Aorta (tissue), 5 donors: ENCODE data around the gene ACP7. TPM values are rescaled to one million over a fixed set of nuclear protein-coding genes. Genes with fewer than 3 reads are reported as not detected.
"Not testable (repeated sequence)": the region's sequence is repeated elsewhere in the genome, so short reads cannot be mapped to it uniquely, and the experiment has no call there.

Source experiments
- ATAC-seq: fragments of 200-7000 bp; cut with Tn5 transposase; one replicate; pipeline ENCODE4 v1.9.1; 2022; ENCODE audit warnings: moderate library complexity; ENCODE audit not compliant: low FRiP score
- DNase-seq, 2 donors: peaks; one replicate each; pipeline ENCODE4 v3.0.0-alpha.2; 2020
- H3K27ac ChIP-seq, 2 donors: one replicate each; pipeline ENCODE4 v1.5.1; 2013; ENCODE audit warnings: low read length in 2 of 2, mild to moderate bottlenecking in 2 of 2, moderate library complexity in 2 of 2, control low read depth in 1 of 2, inconsistent platforms in 1 of 2, low read depth in 1 of 2
- H3K27me3 ChIP-seq, 2 donors: one replicate each; pipeline ENCODE4 v1.6.1; 2013; ENCODE audit warnings: control low read depth in 1 of 2, low read length in 1 of 2, mild to moderate bottlenecking in 1 of 2, moderate library complexity in 1 of 2; ENCODE audit not compliant: insufficient read depth in 2 of 2, control insufficient read depth in 1 of 2
- H3K36me3 ChIP-seq, 2 donors: one replicate each; pipeline ENCODE4 v1.6.1; 2013; ENCODE audit warnings: control low read depth in 1 of 2, low read length in 1 of 2, mild to moderate bottlenecking in 1 of 2; ENCODE audit not compliant: insufficient read depth in 2 of 2, control insufficient read depth in 1 of 2
- H3K4me1 ChIP-seq, 2 donors: one replicate each; pipeline ENCODE4 v1.6.1; 2013; ENCODE audit warnings: low read length in 2 of 2, control low read depth in 1 of 2, mild to moderate bottlenecking in 1 of 2, moderate library complexity in 1 of 2; ENCODE audit not compliant: insufficient read depth in 2 of 2, control insufficient read depth in 1 of 2
- H3K4me3 ChIP-seq, 2 donors: one replicate each; pipeline ENCODE4 v1.5.1; 2013; ENCODE audit warnings: low read length in 2 of 2, control low read depth in 1 of 2, mild to moderate bottlenecking in 1 of 2
- H3K9me3 ChIP-seq: one replicate; pipeline ENCODE4 v1.6.1; 2013; ENCODE audit warnings: mild to moderate bottlenecking, low read length; ENCODE audit not compliant: control insufficient read depth
- WGBS, 2 donors: extraction: QIAGEN DNeasy Blood & Tissue Kit; methylation state at CpG; one replicate each; pipeline ENCODE4 v1.1.7; 2013; 5-methylcytosine and 5-hydroxymethylcytosine counted together
- intact Hi-C, 2 donors: fragments of 100-400 bp; cut with DNase I; formaldehyde crosslinking; loops; one replicate each; pipeline versions ENCODE4 v1.14.2 to v1.15.0; 2022
- polyA plus RNA-seq, 2 donors: library from polyadenylated mRNA; stranded (reverse); fragments of 200-250 nt; gene quantifications; one replicate each; pipeline ENCODE4 v1.2.3, GENCODE V29; 2013
- total RNA-seq, 2 donors: library from RNA; stranded (reverse); fragmentation: NEBNext Ultra II Directional; extraction: Animal tissue kit (Norgen Biotek cat#: 25700); gene quantifications; one replicate each; pipeline ENCODE4 v1.2.1, GENCODE V29; 2021
- donor health status: healthy with polysubstance abuse.
- donor health status: Bipolar disorder and iron deficiency.
- donor health status: DM: no; HTN: no; CAD: no.
- donor health status: DM: no; HTN: no; CAD: no.
- donor health status: DM: yes; HTN: yes; CAD: no.

The ACP7 gene
- total and polyA plus RNA-seq, 4 donors: not detected

DNA sequence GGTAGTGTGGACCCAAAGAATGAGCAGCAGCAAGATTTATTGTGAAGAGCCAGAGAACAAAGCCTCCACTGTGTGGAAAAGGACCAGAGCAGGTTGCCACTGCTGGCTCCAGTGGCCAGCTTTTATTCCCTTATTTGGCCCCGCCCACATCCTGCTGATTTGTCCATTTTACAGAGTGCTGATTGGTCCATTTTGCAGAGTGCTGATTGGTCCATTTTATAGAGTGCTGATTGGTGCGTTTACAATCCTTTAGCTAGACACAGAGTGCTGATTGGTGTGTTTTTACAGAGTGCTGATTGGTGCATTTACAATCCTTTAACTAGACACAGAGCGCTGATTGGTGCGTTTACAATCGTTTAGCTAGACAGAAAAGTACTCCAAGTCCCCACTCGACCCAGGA is 15.9 kb upstream of the ACP7 start:
- WGBS, 2 donors: 82 to 84% methylated on average over 6 of the region's 6 CpGs
- H3K9me3 ChIP-seq, H3K36me3 ChIP-seq: not testable (repeated sequence)

GRCh38 chr19:39070888-39071287 is 13.3 kb upstream of the ACP7 start:
- no peak for ATAC-seq
- no peak for DNase-seq
- 76 to 85% methylated on average over 5 of the region's 5 CpGs for WGBS, 2 donors
- Histone ChIP-seq H3K36me3 (no peaks in the 10 kb centered on the region), H3K9me3 (no peaks in the 10 kb centered on the region), H3K4me1 (no peaks in the 10 kb centered on the region), H3K4me3 (no peak overlapping the region), H3K27ac (no peak overlapping the region), H3K27me3 (no peaks in the 10 kb centered on the region)
- intact Hi-C loops: no loop called here

More for the DNA sequence above, 15.9 kb upstream of the ACP7 start:
- DNase-seq, H3K27ac ChIP-seq, intact Hi-C loops, H3K4me3 ChIP-seq, ATAC-seq, H3K4me1 ChIP-seq, H3K27me3 ChIP-seq: not testable (repeated sequence)

GRCh38 chr19:39074205-39074692 is 9.9 kb upstream of the ACP7 start:
- intact Hi-C loops: no loop called here

GRCh38 chr19:39074942-39075341 is 9.2 kb upstream of the ACP7 start:
- Histone ChIP-seq H3K4me1 (no peaks in the 10 kb centered on the region), H3K27ac (no peak overlapping the region), H3K27me3 (no peaks in the 10 kb centered on the region), H3K36me3 (no peaks in the 10 kb centered on the region), H3K4me3 (no peak overlapping the region), H3K9me3 (no peaks in the 10 kb centered on the region)
- ATAC-seq: no peak
- no peak for DNase-seq
- intact Hi-C loops: no loop called here
- 93 to 94% methylated on average over 6 of the region's 6 CpGs for WGBS, 2 donors

More at GRCh38 chr19:39074205-39074692, 9.9 kb upstream of the ACP7 start:
- Histone ChIP-seq H3K36me3 (no peaks in the 10 kb centered on the region), H3K4me1 (no peaks in the 10 kb centered on the region), H3K9me3 (no peaks in the 10 kb centered on the region), H3K4me3 (no peak overlapping the region), H3K27me3 (no peaks in the 10 kb centered on the region), H3K27ac (no peak overlapping the region)
- 38 to 40% methylated on average over 3 of the region's 3 CpGs for WGBS, 2 donors
- DNase-seq: no peak
- ATAC-seq: no peak

DNA sequence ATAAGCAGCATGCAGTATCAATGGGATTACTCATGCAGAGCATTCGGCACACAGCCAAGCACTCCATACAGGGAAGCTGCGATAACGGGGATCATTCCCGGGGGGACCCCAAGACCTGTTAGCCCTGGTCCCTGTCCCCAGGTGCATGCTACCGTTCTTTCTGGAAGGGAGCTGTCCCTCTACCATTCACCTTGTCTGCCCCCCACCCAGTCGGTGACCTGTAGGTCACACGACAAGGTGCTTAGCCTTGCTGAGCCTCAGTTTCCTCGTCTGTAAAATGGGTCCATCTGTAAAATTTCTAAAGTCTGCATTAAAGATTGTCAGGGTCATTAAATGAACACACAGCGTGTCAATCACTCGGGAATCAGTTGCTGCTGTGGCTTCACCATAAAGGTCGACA is 6.8 kb upstream of the ACP7 start:
- ATAC-seq (no peak), DNase-seq (no peak)
- no peak overlapping the region for H3K4me3 ChIP-seq
- intact Hi-C loops: no loop called here
- no peaks in the 10 kb centered on the region for H3K9me3 ChIP-seq
- H3K27ac ChIP-seq: no peak overlapping the region
- H3K4me1 ChIP-seq: no peaks in the 10 kb centered on the region
- WGBS, 2 donors: 84 to 86% methylated on average over 11 of the region's 11 CpGs
- no peaks in the 10 kb centered on the region for H3K36me3 ChIP-seq
- H3K27me3 ChIP-seq: no peaks in the 10 kb centered on the region

DNA sequence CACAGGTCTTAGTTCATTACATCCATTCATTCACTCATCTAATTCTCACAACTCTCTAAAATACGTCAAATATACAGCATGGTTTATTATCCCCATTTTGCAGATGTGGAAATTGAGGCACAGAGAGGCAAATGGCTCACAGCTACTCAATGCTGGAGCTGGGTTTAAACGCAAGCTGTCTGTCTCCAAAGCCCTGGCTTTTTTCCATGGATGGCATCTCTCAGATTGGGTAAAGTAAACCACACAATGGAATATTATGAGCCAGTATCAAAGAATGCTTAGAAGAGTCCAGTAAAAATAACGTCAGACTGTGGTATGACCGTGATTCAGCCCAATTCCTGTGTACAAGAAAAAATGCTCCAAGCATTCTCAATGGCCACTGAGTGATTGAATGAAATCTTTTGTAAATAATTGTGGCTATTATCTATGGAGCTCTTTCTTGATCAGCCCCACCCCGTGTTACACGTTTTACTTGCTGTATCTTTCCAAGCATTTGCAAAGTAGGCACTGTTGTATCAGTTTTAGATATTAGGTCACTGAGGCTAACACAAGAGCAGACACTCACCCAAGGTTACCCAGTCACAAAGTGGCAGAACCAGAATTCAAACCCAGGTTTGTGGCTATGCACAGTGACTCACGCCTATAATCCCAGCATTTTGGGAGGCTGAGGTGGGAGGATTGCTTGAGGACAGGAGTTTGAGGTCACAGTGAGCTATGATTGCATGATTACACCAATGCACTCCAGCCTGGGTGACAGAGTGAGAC is 5.5 kb upstream of the ACP7 start:
- H3K27me3 ChIP-seq: no peaks in the 10 kb centered on the region
- intact Hi-C loops: no loop called here
- no peak overlapping the region for H3K4me3 ChIP-seq
- no peaks in the 10 kb centered on the region for H3K4me1 ChIP-seq
- H3K27ac ChIP-seq: no peak overlapping the region
- no peaks in the 10 kb centered on the region for H3K9me3 ChIP-seq
- H3K36me3 ChIP-seq: no peaks in the 10 kb centered on the region
- DNase-seq (no peak), ATAC-seq (no peak)
- 32 to 35% methylated on average over 7 of the region's 7 CpGs for WGBS, 2 donors

DNA sequence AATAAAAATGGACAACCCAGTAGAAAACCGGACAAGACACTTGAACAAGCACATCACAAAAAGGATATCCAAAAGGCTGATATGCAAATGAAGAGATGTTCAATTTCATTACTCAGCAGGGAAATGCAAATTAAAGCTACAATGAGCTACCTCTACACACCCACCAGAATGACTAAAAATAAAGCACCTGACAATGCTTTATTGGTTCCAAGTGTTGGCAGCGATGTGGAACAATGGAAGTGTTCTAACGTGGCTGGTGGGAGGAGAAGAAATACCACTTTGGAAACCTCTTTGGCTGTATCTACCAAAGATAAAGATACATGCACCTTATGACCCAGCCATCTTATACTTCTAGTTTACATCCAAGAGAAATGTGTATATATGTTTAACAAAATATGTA is 3.7 kb upstream of the ACP7 start:
- ATAC-seq (no peak), DNase-seq (no peak)
- Histone ChIP-seq H3K4me1 (no peaks in the 10 kb centered on the region), H3K27me3 (no peaks in the 10 kb centered on the region), H3K4me3 (no peak overlapping the region), H3K36me3 (no peaks in the 10 kb centered on the region), H3K9me3 (no peaks in the 10 kb centered on the region), H3K27ac (no peak overlapping the region)
- WGBS, 2 donors: 60 to 62% methylated on average over 3 of the region's 3 CpGs
- intact Hi-C loops: no loop called here

GRCh38 chr19:39082167-39082566 is 2.0 kb upstream of the ACP7 start:
- Histone ChIP-seq H3K27ac (no peak overlapping the region), H3K4me1 (no peaks in the 10 kb centered on the region), H3K36me3 (no peaks in the 10 kb centered on the region), H3K4me3 (no peak overlapping the region), H3K27me3 (no peaks in the 10 kb centered on the region), H3K9me3 (no peaks in the 10 kb centered on the region)
- intact Hi-C loops: no loop called here
- no peak for ATAC-seq
- 86 to 92% methylated on average over 7 of the region's 7 CpGs for WGBS, 2 donors
- no peak for DNase-seq
